ENCODE results near the gene TEDDM1.

The TEDDM1 gene

DNA sequence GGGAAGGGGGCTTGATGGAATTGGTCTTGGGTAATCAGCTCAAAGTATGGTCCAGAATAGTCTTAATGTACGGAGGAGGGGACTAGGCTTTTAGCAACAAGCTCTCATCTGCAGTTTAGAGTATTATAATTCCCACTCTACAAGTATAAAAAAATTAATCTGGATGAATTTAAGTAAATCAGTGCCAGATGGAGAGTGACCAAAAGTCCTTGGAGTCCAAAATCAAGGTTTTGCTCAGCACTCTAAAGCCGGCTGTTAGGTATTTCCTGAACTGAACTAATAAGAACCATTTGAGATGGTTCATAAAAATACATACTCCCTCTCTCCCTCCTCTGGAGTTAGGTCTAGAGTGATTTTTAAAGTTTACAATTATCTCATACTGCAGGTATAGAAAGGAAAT lies 32.5 kb downstream of the TEDDM1 start:
- ATAC-seq: no peak
- no peak for TF ChIP-seq BACH2 (CRISPR knock-in tag; IDR thresholded peaks at IDR 0.05; ENCODE audit: borderline replicate concordance)

DNA sequence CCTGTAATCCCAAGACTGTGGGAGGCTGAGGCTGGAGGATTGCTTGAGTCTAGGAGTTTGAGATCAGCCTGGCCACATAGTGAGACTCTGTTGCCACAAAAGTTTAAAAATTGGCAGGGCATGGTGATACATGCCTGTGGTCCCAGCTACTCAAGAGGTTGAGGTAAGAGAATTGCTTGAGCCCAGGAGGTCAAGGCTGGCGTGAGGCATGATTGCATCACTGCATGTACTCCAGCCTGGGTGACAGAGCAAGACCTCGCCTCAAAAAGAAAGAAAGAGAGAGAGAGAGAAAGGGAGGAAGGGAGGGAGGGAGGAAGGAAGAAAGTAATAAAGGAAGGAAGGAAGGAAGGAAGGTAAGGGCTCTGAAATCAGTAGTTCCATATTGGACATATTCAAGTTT lies 33.9 kb downstream of the TEDDM1 start:
- no peak for TF ChIP-seq ARNTL (CRISPR knock-in tag; IDR thresholded peaks at IDR 0.05; ENCODE audit: borderline replicate concordance, low read depth)
- no peak for TF ChIP-seq ZNF565 (CRISPR knock-in tag; conservative IDR thresholded peaks at IDR 0.05; ENCODE audit: low read depth)
- no peak for TF ChIP-seq GLIS3 (CRISPR knock-in tag; IDR thresholded peaks at IDR 0.05)
- TF ChIP-seq BACH2 (CRISPR knock-in tag; IDR thresholded peaks at IDR 0.05; ENCODE audit: borderline replicate concordance): no peak
- TF ChIP-seq, protein P1, sequence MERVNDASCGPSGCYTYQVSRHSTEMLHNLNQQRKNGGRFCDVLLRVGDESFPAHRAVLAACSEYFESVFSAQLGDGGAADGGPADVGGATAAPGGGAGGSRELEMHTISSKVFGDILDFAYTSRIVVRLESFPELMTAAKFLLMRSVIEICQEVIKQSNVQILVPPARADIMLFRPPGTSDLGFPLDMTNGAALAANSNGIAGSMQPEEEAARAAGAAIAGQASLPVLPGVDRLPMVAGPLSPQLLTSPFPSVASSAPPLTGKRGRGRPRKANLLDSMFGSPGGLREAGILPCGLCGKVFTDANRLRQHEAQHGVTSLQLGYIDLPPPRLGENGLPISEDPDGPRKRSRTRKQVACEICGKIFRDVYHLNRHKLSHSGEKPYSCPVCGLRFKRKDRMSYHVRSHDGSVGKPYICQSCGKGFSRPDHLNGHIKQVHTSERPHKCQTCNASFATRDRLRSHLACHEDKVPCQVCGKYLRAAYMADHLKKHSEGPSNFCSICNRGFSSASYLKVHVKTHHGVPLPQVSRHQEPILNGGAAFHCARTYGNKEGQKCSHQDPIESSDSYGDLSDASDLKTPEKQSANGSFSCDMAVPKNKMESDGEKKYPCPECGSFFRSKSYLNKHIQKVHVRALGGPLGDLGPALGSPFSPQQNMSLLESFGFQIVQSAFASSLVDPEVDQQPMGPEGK (CRISPR knock-in tag; IDR thresholded peaks at IDR 0.05; ENCODE audit: borderline replicate concordance): no peak
- no peak for TF ChIP-seq ZFP30 (CRISPR knock-in tag; IDR thresholded peaks at IDR 0.05)
- no peak for TF ChIP-seq TOX (CRISPR knock-in tag; IDR thresholded peaks at IDR 0.05; ENCODE audit: borderline replicate concordance)
- TF ChIP-seq ZNF8 (CRISPR knock-in tag; IDR thresholded peaks at IDR 0.05): no peak
- TF ChIP-seq SNAI2 (CRISPR knock-in tag; IDR thresholded peaks at IDR 0.05): no peak
- TF ChIP-seq, protein P2, sequence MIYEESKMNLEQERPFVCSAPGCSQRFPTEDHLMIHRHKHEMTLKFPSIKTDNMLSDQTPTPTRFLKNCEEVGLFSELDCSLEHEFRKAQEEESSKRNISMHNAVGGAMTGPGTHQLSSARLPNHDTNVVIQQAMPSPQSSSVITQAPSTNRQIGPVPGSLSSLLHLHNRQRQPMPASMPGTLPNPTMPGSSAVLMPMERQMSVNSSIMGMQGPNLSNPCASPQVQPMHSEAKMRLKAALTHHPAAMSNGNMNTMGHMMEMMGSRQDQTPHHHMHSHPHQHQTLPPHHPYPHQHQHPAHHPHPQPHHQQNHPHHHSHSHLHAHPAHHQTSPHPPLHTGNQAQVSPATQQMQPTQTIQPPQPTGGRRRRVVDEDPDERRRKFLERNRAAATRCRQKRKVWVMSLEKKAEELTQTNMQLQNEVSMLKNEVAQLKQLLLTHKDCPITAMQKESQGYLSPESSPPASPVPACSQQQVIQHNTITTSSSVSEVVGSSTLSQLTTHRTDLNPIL (CRISPR knock-in tag; IDR thresholded peaks at IDR 0.05; ENCODE audit: low read depth): no peak
- no peak for TF ChIP-seq CSDC2 (CRISPR knock-in tag; IDR thresholded peaks at IDR 0.05)
- no peak for TF ChIP-seq ZFP3 (CRISPR knock-in tag; IDR thresholded peaks at IDR 0.05)
- ATAC-seq: no peak

DNA sequence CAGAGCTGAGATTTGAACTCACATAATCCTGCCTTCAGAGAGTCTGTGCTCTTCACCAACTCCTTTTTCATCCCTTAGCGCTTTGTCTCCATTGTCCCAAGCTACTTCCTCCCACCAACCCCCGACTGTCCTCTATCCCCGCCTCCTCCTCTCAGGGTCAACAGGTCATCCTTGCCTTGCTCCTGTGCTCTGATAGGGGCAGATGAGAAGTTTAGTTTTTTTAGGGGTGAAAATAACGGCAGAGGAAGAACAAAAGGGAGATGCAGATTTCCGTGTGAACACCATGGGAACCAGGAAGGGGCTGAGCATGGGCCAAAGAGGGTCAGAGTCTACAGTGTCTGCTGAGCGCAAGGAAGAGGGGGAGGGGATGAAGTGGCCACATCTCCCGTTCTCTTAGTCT lies 40.8 kb downstream of the TEDDM1 start:
- TF ChIP-seq ZNF8 (CRISPR knock-in tag; IDR thresholded peaks at IDR 0.05): no peak
- TF ChIP-seq, protein P3, sequence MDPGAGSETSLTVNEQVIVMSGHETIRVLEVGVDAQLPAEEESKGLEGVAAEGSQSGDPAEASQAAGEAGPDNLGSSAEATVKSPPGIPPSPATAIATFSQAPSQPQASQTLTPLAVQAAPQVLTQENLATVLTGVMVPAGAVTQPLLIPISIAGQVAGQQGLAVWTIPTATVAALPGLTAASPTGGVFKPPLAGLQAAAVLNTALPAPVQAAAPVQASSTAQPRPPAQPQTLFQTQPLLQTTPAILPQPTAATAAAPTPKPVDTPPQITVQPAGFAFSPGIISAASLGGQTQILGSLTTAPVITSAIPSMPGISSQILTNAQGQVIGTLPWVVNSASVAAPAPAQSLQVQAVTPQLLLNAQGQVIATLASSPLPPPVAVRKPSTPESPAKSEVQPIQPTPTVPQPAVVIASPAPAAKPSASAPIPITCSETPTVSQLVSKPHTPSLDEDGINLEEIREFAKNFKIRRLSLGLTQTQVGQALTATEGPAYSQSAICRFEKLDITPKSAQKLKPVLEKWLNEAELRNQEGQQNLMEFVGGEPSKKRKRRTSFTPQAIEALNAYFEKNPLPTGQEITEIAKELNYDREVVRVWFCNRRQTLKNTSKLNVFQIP (CRISPR knock-in tag; IDR thresholded peaks at IDR 0.05; ENCODE audit: borderline replicate concordance, low read depth): no peak
- TF ChIP-seq CSDC2 (CRISPR knock-in tag; IDR thresholded peaks at IDR 0.05): no peak
- TF ChIP-seq RARB (CRISPR knock-in tag; IDR thresholded peaks at IDR 0.05): no peak
- no peak for TF ChIP-seq ZC3H10 (CRISPR knock-in tag; IDR thresholded peaks at IDR 0.05)
- TF ChIP-seq ARNTL (CRISPR knock-in tag; IDR thresholded peaks at IDR 0.05; ENCODE audit: borderline replicate concordance, low read depth): no peak
- TF ChIP-seq ISL1 (CRISPR knock-in tag; IDR thresholded peaks at IDR 0.05): no peak
- TF ChIP-seq ZNF70 (CRISPR knock-in tag; IDR thresholded peaks at IDR 0.05): no peak
- TF ChIP-seq ZFP30 (CRISPR knock-in tag; IDR thresholded peaks at IDR 0.05): no peak
- no peak for TF ChIP-seq BACH2 (CRISPR knock-in tag; IDR thresholded peaks at IDR 0.05; ENCODE audit: borderline replicate concordance)
- TF ChIP-seq, protein P4, sequence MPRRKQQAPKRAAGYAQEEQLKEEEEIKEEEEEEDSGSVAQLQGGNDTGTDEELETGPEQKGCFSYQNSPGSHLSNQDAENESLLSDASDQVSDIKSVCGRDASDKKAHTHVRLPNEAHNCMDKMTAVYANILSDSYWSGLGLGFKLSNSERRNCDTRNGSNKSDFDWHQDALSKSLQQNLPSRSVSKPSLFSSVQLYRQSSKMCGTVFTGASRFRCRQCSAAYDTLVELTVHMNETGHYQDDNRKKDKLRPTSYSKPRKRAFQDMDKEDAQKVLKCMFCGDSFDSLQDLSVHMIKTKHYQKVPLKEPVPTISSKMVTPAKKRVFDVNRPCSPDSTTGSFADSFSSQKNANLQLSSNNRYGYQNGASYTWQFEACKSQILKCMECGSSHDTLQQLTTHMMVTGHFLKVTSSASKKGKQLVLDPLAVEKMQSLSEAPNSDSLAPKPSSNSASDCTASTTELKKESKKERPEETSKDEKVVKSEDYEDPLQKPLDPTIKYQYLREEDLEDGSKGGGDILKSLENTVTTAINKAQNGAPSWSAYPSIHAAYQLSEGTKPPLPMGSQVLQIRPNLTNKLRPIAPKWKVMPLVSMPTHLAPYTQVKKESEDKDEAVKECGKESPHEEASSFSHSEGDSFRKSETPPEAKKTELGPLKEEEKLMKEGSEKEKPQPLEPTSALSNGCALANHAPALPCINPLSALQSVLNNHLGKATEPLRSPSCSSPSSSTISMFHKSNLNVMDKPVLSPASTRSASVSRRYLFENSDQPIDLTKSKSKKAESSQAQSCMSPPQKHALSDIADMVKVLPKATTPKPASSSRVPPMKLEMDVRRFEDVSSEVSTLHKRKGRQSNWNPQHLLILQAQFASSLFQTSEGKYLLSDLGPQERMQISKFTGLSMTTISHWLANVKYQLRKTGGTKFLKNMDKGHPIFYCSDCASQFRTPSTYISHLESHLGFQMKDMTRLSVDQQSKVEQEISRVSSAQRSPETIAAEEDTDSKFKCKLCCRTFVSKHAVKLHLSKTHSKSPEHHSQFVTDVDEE (CRISPR knock-in tag; IDR thresholded peaks at IDR 0.05): no peak
- no peak for TF ChIP-seq ESRRG (CRISPR knock-in tag; IDR thresholded peaks at IDR 0.05)
- no peak for TF ChIP-seq SNAI2 (CRISPR knock-in tag; IDR thresholded peaks at IDR 0.05)
- TF ChIP-seq ZFP3 (CRISPR knock-in tag; IDR thresholded peaks at IDR 0.05): no peak
- TF ChIP-seq, protein P5, sequence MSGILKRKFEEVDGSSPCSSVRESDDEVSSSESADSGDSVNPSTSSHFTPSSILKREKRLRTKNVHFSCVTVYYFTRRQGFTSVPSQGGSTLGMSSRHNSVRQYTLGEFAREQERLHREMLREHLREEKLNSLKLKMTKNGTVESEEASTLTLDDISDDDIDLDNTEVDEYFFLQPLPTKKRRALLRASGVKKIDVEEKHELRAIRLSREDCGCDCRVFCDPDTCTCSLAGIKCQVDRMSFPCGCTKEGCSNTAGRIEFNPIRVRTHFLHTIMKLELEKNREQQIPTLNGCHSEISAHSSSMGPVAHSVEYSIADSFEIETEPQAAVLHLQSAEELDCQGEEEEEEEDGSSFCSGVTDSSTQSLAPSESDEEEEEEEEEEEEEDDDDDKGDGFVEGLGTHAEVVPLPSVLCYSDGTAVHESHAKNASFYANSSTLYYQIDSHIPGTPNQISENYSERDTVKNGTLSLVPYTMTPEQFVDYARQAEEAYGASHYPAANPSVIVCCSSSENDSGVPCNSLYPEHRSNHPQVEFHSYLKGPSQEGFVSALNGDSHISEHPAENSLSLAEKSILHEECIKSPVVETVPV (CRISPR knock-in tag; IDR thresholded peaks at IDR 0.05): no peak
- TF ChIP-seq PPARA (CRISPR knock-in tag; IDR thresholded peaks at IDR 0.05; ENCODE audit: borderline replicate concordance): no peak
- ATAC-seq: no peak
